Activated CD4-positive, alpha-beta T cell treated with anti-CD3 and anti-CD28 coated beads, Interleukin-2, Interleukin-6, amounts not matched to agents 100 ng/mL and 50 ng/mL, durations not matched to agents 16 hours and 8 hours (primary cell): ENCODE results near the gene USP3.
"Not testable (repeated sequence)": the region's sequence is repeated elsewhere in the genome, so short reads cannot be mapped to it uniquely, and the experiment has no call there.

ENCODE experiments used
- DNase-seq: peaks from one replicate; pipeline ENCODE4 v3.0.0-alpha.2; 2020

Gene USP3

DNA sequence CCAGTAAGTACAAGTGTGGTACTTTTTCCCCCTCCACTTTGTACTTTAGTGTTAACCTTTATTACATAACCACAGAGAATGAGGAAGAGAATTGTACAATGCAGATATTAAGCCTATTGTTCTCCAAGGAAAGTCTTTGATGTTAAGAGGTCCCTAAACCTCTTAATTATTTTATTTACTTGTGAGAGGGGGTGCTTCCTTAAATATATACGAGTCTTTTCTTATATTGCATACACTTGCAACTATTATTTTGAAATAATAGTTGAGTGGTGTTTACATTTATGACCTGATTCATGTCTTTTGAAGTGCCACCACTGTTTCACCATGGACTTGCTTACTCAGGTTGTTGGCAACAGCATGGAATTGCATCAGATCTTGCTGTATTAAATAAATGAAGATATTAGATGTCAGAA lies 10.1 kb downstream of the USP3 start:
- DNase-seq, result no peak

- DNase-seq, result no peak
Measured at GRCh38 chr15:63517202-63517601, 12.8 kb downstream of the USP3 start.

GRCh38 chr15:63517628-63518027 lies 13.2 kb downstream of the USP3 start:
- DNase-seq, result no peak

DNA sequence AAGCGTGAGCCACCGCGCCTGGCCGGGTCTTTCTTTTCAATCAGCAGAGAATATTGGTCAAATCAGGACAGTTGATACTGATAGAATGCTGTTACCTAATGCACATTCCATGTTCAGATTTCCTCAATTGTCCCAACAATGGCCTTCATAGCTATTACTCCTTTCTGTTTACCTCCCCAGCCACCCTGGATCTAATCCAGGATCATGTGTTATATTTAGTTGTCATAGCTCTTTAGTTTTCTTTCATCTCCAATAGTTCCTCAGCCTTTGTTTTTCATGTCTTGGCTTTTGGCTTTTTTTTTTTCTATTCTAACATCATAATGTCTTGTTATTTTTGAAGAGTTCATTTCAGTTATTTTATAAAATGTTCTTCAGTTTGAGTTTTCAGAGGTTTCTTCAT lies 14.6 kb downstream of the USP3 start:
- no peak for DNase-seq

DNA sequence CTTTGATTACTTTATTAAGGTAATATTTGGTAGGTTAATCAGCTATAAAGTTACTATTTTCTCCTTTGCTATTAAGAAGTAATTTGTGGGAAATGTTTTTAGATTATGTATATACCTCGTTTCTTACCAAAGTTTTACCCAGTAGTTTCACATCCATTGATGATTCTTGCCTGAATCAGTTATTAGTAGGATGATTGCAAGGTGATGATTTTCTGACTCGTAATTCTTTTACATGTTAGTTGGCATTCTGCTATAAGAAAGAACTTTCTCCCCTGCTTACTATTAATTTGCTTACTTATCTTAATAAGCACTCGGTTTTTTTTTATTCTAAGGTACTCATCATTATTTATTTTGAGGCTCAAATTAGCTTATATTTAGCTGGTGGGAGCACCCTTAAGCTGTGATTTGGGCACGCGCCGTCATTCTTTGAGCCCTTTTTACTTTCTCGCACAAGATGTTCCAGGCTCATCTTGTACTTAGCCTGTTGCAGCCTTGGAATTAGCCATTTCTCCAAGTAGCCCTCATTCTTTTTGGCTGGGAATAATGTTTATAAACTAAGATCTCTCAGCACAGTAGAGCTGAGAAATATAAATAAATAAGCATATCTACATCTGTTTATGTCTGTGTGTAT lies 15.3 kb downstream of the USP3 start:
- DNase-seq, result no peak

DNA sequence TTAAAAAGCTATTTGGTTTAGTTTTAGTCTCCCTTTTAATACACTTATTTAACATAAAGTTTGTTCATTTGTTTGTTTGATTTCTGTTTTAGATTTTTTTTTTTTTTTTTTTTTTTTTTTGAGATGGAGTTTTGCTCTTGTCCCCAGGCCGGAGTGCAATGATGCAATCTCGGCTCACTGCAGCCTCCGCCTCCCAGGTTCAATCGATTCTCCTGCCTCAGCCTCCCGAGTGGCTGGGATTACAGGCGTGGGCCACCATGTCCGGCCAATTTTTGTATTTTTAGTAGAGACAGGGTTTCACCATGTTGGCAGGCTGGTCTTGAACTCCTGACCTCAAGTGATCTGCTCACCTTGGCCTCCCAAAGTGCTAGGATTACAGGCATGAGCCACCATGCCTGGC lies 16.1 kb downstream of the USP3 start:
- not testable (repeated sequence) for DNase-seq

- DNase-seq, result no peak
Measured at GRCh38 chr15:63522225-63522578, 17.8 kb downstream of the USP3 start.

GRCh38 chr15:63523306-63523990 lies 19.1 kb downstream of the USP3 start:
- no peak for DNase-seq

- DNase-seq, result no peak
Measured at GRCh38 chr15:63524316-63525015, 20.1 kb downstream of the USP3 start.

DNA sequence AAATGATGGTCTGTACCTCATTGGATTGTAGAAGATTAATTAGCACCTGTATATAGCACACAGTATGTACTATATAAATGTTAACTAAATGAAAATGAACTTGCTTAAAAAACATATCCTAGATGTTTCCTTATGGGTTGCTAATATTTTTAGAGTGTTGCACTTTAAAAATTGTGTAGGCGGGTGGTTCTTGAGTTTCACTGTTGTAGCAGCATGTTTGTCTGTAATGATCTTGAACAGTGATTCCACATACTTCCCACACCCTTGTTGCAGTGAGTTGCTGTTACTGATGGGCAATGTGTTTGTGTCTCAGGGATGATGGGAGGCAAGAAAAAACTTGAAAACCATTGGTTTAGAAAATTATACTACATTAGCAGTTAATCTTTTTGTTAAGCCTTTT lies 22.0 kb downstream of the USP3 start:
- DNase-seq, result no peak

GRCh38 chr15:63528138-63528659 lies 23.8 kb downstream of the USP3 start:
- no peak for DNase-seq

DNA sequence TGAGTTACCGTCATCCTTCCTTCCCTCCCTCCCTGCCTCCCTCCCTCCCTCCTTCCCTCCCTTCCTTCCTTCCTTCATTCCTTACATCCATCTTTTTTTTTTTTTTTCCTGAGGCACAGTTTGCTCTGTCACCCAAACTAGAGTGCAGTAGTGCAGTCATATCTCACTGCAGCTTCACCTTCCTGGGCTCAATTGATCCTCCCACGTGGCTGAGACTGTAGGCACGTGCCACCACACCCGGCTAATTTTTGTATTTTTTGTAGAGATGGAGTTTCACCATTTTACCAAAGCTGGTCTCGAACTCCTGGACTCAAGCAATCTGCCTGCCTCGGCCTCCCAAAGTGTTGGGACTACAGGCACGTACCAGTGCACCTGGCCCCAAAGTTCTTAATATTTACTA lies 25.8 kb downstream of the USP3 start:
- no peak for DNase-seq

GRCh38 chr15:63530752-63531299 lies 26.4 kb downstream of the USP3 start:
- no peak for DNase-seq

DNA sequence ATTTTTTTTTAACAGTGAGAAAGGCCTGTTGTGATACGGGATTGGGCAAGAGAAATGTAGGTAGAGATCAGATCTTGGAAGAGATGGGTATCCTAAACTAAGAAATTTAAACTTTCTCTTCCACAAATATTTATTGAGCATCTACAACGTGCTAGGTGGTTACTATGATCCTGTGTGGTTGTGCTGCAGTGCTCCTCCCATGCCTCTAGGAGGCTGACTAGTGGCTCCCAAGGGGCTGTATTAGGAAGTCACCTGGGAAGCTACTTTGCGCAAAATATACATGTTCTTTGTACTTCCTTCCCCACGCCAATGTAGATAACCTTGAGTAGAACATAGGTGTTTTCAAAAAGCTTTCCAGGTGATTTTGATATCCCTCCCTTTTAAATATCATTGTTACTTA lies 27.2 kb downstream of the USP3 start:
- DNase-seq, result no peak

DNA sequence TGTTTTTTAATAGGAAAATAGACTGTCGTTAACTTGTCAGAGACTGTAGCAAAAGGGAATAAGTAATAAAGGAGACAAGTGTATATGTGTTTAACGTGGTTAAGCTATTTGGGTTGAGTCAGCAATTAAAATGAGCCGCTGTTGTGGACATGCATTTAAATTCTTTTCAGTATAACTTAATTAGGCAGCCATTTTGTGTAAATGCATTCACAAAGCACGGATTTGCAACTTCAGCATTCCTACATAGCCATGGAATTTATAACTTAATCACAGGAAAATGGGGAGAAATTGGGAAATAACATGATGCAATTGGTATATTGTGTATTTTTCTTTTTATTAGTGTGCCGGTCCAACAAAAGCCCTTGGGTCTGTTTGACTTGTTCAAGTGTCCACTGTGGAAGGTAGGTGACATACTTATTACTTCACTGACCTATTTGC lies 27.9 kb downstream of the USP3 start:
- DNase-seq, result no peak

DNA sequence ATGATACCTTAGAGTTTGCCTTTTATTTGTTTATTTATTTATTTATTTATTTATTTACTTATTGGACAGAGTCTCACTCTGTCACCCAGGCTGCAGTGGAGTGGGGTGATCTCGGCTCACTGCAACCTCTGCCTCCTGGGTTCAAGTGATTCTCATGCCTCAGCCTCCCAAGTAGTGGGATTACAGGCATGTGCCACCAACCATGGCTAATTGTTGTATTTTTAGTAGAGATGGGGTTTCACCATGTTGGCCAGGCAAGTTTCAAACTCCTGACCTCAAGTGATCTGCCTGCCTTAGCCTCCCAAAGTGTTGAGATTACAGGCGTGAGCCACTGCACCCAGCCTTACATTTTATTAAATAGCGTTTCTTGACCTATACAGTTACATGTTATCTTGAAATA lies 30.5 kb downstream of the USP3 start:
- not testable (repeated sequence) for DNase-seq

DNA sequence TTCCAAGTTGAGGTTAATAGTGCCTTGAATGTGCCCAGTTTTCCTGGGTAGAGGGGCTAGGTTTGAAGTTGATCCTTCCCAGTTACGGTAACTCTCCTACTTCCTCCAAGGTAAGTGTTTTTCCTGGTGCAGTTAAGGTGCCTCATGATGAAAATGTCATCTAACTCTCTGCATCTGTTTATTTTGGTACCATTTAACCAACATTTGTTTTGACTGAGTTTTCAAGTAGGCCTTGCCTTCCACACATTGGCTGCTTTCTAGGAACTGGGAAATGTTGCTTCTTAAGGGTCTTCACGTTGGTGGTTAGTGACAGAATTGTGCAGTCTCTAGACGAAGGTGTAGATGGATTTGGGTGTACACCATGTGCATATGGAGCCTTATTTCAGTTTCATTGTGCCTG lies 31.3 kb downstream of the USP3 start:
- no peak for DNase-seq

GRCh38 chr15:63538876-63539275 lies 34.5 kb downstream of the USP3 start:
- no peak for DNase-seq

GRCh38 chr15:63539521-63539920 lies 35.1 kb downstream of the USP3 start:
- no peak for DNase-seq

- DNase-seq, result no peak
Measured at GRCh38 chr15:63539998-63540397, 35.6 kb downstream of the USP3 start.

DNA sequence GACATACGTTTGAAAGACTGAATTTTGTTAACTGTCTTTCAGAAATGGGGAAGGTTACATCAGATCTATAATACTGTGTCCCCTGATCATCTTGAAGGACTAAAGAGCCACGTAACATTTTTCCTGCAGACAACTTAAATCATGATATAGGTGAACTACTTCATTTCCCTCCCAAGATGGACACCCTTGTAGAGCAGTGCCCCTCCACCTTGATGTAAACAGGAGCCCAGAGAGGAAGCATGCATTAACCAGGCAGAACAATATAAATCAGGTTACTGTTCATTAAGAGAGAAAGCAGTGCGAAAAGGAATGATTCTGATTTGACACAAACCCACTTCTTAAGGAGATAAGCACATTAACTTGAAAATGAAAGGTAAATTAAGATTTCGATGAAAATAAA lies 36.1 kb downstream of the USP3 start:
- no peak for DNase-seq

DNA sequence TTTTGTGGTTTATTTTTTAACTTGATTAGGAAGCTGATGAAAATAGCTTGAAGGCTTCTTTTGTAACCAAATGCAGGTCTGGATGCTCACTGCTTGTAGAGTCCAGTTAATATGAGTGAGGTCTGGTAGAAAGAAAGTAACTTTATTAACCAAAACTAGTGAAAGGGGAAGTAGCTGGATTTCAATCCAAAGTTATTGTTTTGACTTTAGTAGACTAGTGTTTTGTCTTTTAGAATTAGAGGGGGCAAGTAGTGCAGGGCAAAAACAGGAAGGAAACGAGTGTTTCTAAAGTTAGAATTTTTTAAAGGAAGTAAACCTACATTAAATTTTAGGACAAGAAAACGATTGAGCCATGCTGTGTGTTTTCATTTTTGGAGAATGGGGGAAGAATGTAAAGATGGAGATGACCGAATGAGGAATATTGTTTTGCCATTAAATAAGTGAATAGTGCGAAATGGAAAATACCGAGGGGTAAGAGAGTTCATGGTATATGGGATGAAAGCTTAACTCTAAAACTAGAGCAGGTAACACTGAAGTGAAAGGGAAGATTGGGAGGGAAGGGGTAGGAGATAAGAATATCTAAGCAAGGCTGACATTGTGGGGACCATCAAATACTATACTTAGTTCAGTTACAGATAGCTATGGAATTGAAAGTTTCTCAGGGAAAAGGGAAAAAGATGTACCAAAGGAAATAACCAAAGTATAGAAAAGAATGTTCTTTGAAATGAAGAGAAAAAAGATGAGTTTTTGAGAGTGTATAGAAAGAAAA lies 40.0 kb downstream of the USP3 start:
- no peak for DNase-seq

DNA sequence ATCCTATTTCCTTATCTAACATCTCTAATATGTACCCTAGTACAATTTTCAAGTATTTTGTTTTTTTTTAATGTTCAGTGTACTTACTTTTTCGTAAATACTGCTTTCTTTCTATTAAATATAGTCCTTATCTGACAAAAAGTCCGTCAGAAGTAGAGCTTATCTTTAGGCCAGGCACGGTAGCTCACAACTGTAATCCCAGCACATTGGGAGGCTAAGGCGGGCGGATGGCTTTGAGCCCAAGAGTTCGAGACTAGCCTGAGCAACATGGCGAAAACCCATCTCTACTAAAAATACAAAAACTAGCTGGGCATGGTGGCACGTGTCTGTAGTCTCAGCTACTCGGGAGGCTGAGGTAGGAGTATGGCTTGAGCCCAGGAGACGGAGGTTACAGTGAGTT lies 41.1 kb downstream of the USP3 start:
- DNase-seq, result no peak
